ENCODE measurements around the gene CHCT1. TPM values are rescaled to one million over a fixed set of nuclear protein-coding genes. Genes with fewer than 3 reads are reported as not detected.
A peak's percentile ranks its signal among the peaks of the same experiment; 100 is the strongest.

CHCT1 gene
- total and polyA plus RNA-seq, 12 donors: 0.37 to 0.41 TPM; not detected in 10

- intact Hi-C loops (cut with DNase I): no loop called here
- H3K27ac ChIP-seq: no peak overlapping the region
- no peaks in the 10 kb centered on the region for H3K27me3 ChIP-seq
- 64 to 77% (median 70%) methylated on average over 4 of the region's 4 CpGs for WGBS, 4 donors
- H3K4me1 ChIP-seq (replicated peaks in 1 of 2): peaks cover 6 to 7% of the 10 kb centered on the region in 2 donors
- H3K4me3 ChIP-seq: no peak overlapping the region
- no peak for TF ChIP-seq POLR2A (IDR thresholded peaks at IDR 0.05)
- TF ChIP-seq CTCF (IDR thresholded peaks at IDR 0.05): no peak
- H3K9me3 ChIP-seq (replicated peaks in 1 of 3): no peaks in the 10 kb centered on the region
- no peak for DNase-seq
- peaks cover 0 to 67% of the 10 kb centered on the region in 2 donors for H3K36me3 ChIP-seq (replicated peaks in 1 of 2)
These were observed 41.0 kb downstream of the CHCT1 start for GRCh38 chr17:60463157-60463835.

DNA sequence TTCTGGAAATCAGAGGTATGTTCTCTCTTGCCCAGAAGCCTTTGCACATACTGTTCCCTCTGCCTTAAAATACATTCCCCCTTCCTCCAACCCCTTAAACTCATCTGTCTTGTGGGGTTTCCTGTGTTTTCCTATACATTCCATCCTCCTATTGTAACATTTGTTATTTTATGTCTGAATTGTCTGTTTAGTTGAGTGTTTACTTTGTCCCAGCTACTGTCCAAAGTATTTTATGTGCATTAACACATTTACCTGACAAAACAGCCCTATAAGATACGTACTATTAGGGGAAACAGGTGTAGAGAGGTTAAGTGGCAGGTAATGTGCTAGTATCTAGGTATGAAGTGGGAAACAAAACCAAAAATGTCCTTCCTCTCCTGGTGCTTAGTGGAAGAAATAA, 42.1 kb downstream of the CHCT1 start:
- Histone ChIP-seq H3K36me3 (replicated peaks in 1 of 2) (peaks cover 0 to 60% of the 10 kb centered on the region in 2 donors), H3K27me3 (no peaks in the 10 kb centered on the region), H3K27ac (no peak overlapping the region), H3K9me3 (replicated peaks in 1 of 3) (no peaks in the 10 kb centered on the region), H3K4me3 (no peak overlapping the region), H3K4me1 (replicated peaks in 1 of 2) (peaks cover 15% of the 10 kb centered on the region in 2 donors)
- 97 to 100% (median 97%) methylated on average over 1 of the region's 1 CpG for WGBS, 4 donors
- DNase-seq: no peak
- TF ChIP-seq CTCF (IDR thresholded peaks at IDR 0.05) (no peak), POLR2A (IDR thresholded peaks at IDR 0.05) (no peak)
- intact Hi-C loops (cut with DNase I): no loop called here

- Histone ChIP-seq H3K4me3 (no peak overlapping the region), H3K27me3 (no peaks in the 10 kb centered on the region), H3K36me3 (replicated peaks in 1 of 2) (peaks cover 0 to 25% of the 10 kb centered on the region in 2 donors), H3K4me1 (replicated peaks in 1 of 2) (peaks cover 26 to 27% of the 10 kb centered on the region in 2 donors), H3K9me3 (replicated peaks in 1 of 3) (no peaks in the 10 kb centered on the region), H3K27ac (peak overlapping the region in 2 of 5 donors; percentile 16 to 34)
- no peak for TF ChIP-seq CTCF (IDR thresholded peaks at IDR 0.05)
- no peak for DNase-seq
- intact Hi-C loops (cut with DNase I): no loop called here
These were observed 46.1 kb downstream of the CHCT1 start for GRCh38 chr17:60468371-60468770.

GRCh38 chr17:60471451-60471850, 49.2 kb downstream of the CHCT1 start:
- no peak for DNase-seq
- TF ChIP-seq POLR2A (IDR thresholded peaks at IDR 0.05): no peak
- no peak for TF ChIP-seq CTCF (IDR thresholded peaks at IDR 0.05)
- H3K4me1 ChIP-seq (replicated peaks in 1 of 2): peaks cover 26 to 31% of the 10 kb centered on the region in 2 donors
- no peaks in the 10 kb centered on the region for H3K9me3 ChIP-seq (replicated peaks in 1 of 3)
- H3K36me3 ChIP-seq (replicated peaks in 1 of 2): no peaks in the 10 kb centered on the region
- intact Hi-C loops (cut with DNase I): loop anchor here in 1 of 2 donors (10.0 kb wide), 1 partner anchor 53 kb away; the partner anchor contains the start of gene APPBP2
- 95 to 100% (median 99%) methylated on average over 4 of the region's 4 CpGs for WGBS, 4 donors
- no peak overlapping the region for H3K27ac ChIP-seq
- no peak overlapping the region for H3K4me3 ChIP-seq
- H3K27me3 ChIP-seq: no peaks in the 10 kb centered on the region
